GM12875 (cell line): ENCODE data around the gene NELL1.

Source experiments
- H3K4me3 ChIP-seq: one replicate; pipeline ENCODE4 v1.5.1; 2011; ENCODE audit warnings: low read depth, low read length, control low read depth
- TF ChIP-seq, protein P1 (sequence below): IDR thresholded peaks from 2 replicates; pipeline ENCODE4 v1.5.1; 2011; ENCODE audit warnings: low read depth, mild to moderate bottlenecking, control low read depth, inconsistent platforms, low read length, moderate library complexity, borderline replicate concordance; ENCODE audit not compliant: insufficient read depth

Gene NELL1

DNA sequence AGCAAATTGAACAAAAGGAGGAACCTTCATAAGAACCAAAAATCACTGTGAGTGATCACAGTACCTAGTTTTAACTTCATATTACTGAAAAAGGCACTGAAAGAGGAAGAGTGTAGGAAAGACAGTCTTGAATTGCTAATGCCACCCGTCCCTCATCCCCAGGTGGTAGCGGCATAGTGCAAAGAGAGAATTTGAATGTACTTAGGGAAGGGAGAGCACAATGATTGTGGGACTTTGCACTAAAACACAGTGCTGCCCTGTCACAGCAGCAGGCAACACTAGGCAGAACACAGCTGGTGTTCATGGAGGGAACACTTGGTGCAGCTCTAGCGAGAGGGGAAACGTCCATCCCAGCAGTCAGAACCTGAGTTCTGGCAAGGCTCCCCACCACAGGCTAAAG, 807.2 kb downstream of the NELL1 start:
- H3K4me3 ChIP-seq, result no peak overlapping the region
- TF ChIP-seq, protein P1, sequence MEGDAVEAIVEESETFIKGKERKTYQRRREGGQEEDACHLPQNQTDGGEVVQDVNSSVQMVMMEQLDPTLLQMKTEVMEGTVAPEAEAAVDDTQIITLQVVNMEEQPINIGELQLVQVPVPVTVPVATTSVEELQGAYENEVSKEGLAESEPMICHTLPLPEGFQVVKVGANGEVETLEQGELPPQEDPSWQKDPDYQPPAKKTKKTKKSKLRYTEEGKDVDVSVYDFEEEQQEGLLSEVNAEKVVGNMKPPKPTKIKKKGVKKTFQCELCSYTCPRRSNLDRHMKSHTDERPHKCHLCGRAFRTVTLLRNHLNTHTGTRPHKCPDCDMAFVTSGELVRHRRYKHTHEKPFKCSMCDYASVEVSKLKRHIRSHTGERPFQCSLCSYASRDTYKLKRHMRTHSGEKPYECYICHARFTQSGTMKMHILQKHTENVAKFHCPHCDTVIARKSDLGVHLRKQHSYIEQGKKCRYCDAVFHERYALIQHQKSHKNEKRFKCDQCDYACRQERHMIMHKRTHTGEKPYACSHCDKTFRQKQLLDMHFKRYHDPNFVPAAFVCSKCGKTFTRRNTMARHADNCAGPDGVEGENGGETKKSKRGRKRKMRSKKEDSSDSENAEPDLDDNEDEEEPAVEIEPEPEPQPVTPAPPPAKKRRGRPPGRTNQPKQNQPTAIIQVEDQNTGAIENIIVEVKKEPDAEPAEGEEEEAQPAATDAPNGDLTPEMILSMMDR, result no peak

DNA sequence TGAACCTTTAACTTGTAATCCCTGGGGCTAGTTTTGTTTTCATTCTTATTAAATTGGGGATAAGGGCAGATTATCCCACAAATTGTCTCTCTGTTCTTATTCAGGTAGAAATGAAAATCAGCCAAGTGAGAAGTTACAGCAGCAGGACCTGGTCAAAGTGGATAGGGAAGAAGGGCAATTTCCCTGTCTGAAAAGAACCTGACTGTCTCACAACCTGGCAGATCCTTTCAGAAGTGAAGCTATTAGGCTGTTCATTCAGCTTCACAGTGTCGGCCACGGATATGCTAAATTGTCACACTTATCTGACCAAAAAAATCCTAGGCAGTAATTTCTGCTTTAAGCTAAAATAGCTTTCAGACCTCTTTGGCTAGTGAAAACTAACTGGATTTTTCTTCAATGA, 810.9 kb downstream of the NELL1 start:
- TF ChIP-seq, protein P1, result no peak
- no peak overlapping the region for H3K4me3 ChIP-seq

DNA sequence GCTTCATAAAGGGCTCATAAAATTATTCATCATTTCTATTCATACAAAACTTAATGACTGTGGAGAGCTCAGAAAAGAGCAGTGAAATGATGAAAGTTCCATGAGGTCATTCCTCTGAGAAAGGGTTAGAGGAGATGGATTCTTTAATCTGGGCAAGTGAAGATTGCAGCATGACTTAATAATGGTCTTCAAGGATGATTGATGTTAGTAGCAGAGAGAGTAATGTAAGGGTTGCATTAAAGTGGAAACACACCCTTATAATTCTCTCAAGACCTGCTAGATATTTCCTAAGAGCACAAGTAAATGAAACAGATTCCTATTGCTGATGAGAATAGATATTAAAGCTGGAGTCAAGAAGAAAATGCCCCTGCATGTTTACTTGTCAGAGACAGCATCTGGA, 811.9 kb downstream of the NELL1 start:
- TF ChIP-seq, protein P1, result no peak
- H3K4me3 ChIP-seq, result no peak overlapping the region

DNA sequence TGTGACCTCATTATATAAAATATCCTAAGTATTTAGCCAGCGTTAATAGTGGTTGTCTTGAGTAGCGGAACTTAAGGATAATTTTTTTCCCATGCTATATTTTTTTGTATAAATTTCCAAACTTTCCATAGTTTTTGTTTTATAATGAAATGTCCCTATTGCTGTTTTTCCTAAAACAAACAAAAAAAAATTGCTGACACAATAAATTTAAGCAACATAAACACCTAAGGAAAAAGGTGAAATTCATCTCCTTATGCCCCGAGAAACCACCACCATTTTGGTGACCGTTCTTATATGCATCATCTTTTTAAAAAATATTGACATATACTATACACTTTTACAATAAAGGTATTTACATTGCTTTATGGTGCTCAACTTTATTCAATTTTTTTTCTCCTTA, 814.7 kb downstream of the NELL1 start:
- TF ChIP-seq, protein P1, result no peak
- no peak overlapping the region for H3K4me3 ChIP-seq

DNA sequence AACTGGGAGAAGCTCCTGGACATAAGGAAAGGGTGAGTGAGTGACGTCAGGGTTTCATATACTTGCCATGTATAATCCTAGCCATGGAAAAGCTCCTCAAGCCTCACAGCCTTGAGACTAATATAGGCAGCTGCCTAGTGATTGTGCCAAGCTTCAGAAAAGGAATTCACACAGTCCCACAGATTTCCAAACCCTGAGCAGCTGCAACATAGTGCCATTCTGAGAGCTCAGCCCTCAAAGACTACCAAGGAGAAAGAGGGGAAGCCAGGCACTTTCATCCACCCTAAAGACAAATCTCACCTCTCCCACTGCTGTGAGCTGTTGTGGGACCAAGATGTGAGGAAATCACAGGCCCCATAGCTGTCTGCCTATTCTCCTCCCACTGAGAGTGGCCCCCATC, 815.6 kb downstream of the NELL1 start:
- no peak overlapping the region for H3K4me3 ChIP-seq
- TF ChIP-seq, protein P1, result no peak

DNA sequence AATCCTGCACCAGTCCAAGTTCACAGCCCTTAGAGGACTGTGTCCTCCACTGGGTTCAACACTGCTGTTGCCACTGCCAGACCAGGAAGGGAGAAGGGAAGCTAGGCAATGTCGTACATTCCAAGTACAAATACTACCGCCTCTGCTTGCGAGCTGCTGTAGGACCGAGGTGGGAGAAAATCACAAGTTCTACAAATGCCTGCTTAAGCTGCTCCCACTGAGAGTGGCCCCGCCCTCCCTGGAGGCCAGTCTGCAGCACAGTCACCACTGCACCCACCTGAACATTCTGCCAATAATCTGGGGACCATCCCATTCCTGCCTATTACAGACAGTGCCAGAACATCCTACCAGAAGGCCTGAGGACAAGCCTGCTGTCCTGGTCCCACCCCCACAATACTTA, 816.0 kb downstream of the NELL1 start:
- TF ChIP-seq, protein P1, result no peak
- no peak overlapping the region for H3K4me3 ChIP-seq

DNA sequence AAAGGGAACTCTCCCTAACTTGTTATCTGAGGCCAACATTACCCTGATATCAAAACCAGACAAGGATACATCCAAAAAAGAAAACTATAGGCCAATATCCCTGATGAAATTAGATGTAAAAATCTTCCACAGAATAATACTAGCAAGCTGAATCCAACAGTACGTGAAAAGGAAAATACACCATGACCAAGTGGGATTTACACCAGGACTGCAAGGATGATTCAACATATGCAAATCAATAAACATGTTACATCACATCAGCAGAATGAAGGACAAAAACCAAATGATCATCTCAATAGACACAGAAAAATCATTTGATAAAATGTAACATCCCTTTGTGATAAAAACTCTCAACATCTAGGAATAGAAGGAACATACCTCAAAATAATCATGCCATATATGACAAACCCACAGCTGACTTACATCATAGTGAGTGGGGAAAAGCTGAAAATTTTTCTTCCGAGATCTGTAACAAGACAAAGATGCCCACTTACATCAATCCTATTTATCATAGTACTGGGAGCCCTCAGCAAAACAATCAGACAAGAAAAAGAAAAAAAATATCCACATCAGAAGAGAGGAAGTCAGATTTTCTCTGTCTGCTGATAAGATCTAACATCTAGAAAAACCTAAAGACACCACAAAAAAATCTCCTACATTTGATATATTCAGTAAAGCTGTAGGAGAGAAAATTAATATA, 820.2 kb downstream of the NELL1 start:
- no peak overlapping the region for H3K4me3 ChIP-seq
- TF ChIP-seq, protein P1, result no peak
